GM19240 (cell line): Measurements from ENCODE around the gene TYK2.
A peak's percentile ranks its signal among the peaks of the same experiment; 100 is the strongest.
"Not testable (repeated sequence)": the region's sequence is repeated elsewhere in the genome, so short reads cannot be mapped to it uniquely, and the experiment has no call there.

Experiments
- DNase-seq: peaks from one replicate; pipeline ENCODE4 v3.0.0; 2011; ENCODE audit warnings: low spot score; ENCODE audit not compliant: insufficient read length

Gene TYK2

GRCh38 chr19:10377140-10377640 is 3.2 kb downstream of the TYK2 start:
- DNase-seq = not testable (repeated sequence)

DNA sequence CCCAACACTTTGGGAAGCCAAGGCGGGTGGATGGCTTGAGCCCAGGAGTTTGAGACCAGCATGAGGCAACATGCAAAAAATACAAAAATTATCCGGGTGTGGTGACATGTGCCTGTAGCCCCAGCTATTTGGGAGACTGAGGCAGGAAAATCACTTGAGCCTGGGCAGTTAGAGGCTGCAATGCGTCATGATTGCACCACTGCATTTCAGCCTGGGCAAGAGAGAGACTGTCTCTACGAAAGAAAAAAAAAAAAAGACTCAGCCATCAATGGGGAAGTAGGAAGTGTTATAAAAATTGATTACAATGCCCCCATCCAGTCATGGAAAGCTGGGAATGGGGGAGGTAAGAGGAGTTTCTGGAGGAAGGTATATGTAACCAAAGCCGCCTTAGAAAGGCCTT is 5.4 kb downstream of the TYK2 start:
- DNase-seq = no peak

- no peak for DNase-seq
Measured at GRCh38 chr19:10372690-10373089, 7.7 kb downstream of the TYK2 start.

- DNase-seq = no peak
Measured at GRCh38 chr19:10368101-10368803, 12.1 kb downstream of the TYK2 start.

DNA sequence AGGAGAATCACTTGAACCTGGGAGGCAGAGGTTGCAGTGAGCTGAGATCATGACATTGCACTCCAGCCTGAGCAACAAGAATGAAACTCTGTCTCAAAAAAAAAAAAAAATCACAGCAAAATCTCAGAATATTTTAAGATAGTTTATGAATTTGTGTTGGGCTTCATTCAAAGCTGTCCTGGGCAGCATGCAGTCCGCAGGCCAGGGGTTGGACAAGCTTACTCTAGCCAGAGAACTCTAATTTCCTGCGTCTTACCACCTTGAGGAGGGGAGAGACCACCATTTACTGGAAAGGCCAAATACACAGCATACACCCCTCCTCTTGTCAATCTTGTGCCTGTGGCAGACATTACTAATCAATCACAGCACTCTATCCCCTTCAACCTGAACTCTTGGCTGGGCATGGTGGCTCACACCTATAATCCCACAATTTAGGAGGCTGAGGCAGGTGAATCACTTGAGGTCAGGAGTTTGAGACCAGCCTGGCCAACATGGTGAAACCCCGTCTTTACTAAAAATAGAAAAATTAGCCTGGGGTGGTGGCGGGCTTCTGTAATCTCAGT is 13.3 kb downstream of the TYK2 start:
- DNase-seq = not testable (repeated sequence)

DNA sequence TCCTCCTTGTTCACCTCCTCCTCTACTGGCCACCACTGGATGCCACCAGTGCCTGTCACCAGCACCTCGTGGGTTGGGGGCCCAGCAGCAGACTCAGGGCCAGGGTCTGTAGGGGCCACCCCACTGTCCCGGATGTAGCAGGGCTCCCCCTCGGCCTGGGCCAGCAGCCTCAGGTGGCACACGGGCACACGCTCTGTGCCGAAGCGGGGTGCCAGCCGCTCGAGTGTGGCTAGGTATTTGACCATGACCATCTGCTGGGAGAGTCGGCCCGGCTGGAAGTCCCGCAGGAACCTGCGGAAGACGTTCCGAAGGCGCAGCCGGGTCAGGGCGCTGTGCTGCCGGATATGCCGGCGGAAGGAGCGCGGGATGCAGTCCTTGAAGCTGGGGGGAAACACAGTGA is 14.9 kb downstream of the TYK2 start:
- DNase-seq = no peak

DNA sequence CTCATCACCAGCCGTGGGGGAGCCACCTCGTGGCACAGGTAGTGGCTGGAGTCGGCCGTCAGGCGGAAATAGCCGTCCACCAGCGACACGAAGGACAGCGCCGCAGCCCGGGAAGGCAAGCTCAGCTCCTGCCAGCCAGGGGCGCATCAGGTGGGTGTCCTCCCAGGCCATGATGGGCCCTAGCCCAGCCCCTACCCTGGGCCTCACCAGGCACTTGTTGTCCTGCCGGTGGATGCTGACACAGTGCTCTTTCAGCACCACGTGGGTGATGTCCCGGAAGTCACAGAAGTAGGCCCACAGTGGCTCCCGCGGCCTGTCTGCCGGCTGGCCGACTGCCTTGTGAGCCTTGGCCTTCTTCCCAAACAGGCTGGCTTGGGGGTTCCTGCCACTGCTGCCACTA is 15.7 kb downstream of the TYK2 start:
- no peak for DNase-seq

DNA sequence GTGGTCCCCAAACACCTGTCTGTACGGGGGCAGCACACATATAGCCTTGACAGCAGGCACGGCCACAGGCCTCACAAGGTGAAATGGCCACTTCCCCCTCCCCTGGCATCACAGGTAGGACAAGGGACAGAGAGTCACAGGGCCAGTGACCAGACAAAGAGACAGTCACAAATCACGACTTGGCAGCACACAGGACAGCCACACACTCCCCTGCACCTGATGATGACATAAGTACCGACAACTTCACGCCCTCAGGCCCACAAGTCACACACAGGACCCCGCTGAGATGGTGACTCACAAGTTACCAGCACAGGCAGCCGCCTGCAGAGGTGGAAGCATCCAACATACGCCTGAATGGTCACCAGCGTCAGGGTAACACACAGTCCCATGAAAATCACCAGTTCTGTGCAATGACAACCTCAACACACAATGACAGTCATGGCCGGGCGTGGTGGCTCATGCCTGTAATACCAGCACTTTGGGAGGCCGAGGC is 16.5 kb downstream of the TYK2 start:
- DNase-seq = no peak

- DNase-seq = no peak
Measured at GRCh38 chr19:10362259-10362658, 18.1 kb downstream of the TYK2 start.

- no peak for DNase-seq
Measured at GRCh38 chr19:10361569-10362011, 18.8 kb downstream of the TYK2 start.

DNA sequence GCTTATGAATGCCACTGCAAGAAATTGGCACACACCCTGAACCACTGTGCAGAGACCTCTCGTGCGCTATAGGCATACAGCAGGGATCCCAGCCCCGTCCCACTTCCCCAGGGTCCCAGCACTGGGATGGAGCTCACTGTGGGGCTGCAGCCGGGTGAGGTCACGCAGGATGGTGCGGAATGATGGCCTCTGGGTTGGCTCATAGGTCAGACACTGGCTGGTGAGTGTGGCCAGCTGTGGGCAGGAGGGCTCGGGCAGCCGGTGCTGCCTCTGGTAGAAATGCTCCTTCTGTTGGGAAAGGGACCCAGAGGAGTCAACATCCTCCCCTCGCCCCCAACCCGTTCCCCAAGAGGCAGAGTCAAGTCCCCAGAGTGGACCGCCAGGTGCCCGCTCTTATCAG is 23.9 kb downstream of the TYK2 start:
- no peak for DNase-seq

GRCh38 chr19:10353793-10354391 is 26.5 kb downstream of the TYK2 start:
- no peak for DNase-seq

- no peak for DNase-seq
Measured at GRCh38 chr19:10352764-10353671, 27.4 kb downstream of the TYK2 start.

DNA sequence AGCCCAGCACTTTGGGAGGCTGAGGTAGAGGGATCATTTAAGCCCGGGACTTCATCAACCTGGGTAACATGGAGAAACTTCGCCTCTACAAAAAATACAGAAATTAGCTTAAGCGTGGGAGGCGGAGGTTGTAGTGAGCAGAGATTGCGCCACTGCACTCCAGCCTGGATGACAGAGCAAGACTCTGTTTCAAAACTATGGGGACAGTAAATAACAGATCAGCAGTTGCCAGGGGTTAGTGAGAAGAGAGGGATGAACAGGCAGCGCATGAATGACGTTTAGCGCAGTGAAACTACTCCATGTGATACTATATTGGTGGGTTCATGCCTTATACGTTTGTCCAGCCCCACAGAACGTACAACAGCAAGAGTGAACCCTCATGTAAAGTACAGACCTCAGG is 33.9 kb downstream of the TYK2 start:
- no peak for DNase-seq

- no peak for DNase-seq
Measured at GRCh38 chr19:10344780-10345179, 35.6 kb downstream of the TYK2 start.

DNA sequence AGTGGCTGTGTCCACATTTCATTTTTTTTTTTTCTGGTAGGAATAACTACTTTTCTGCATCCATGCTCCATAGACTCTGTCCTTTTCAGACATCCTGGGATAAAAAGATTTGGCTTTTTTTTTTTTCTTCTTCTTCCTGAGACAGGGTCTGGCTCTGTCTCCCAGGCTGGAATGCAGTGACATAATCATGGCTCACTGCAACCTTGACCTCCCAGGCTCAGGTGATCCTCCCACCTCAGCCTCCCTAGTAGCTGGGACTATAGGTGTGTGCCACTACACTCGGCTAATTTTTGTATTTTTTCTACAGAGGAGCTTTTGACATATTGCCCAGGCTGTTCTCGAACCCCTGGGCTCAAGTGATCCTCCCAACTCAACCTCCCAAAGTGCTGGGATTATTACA is 36.9 kb downstream of the TYK2 start:
- DNase-seq = no peak

GRCh38 chr19:10339977-10340376 is 40.4 kb downstream of the TYK2 start:
- no peak for DNase-seq

DNA sequence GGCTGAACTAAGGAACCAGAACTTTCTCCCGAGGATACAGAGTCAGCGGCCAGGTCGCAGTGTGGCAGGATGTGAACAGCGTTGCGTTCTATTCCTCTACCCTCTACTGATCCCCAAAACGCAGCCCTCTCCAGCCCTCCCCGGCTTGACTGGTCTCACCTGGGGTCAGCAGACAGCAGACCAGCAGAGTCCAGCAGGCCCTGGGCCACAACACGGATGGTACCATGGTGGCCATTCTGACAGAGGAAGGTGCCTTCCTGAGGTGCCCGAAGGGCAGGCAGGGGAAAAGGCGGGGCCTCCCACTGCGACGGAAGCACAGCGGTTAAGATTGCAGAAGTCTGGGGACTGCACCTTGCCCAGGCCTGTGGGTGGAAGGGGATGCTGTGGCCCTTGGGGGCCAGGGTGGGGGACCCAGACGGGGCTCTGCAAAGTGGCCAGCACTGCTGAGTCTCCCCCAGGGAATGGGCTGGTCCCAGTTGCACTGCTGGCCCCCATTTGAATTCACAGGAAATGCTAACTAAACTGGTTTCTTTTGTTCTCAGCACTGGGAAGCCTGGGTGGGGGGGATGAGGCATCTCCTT is 40.9 kb downstream of the TYK2 start, which contains the start of gene ICAM3:
ICAM3 (minus strand) TSS at position 245 of the 581 bp plus-strand sequence; CDS start at position 235, 10 bp downstream.
- peak; percentile 43 for DNase-seq

- no peak for DNase-seq
Measured at GRCh38 chr19:10338940-10339339, 41.4 kb downstream of the TYK2 start.

- not testable (repeated sequence) for DNase-seq
Measured at GRCh38 chr19:10336725-10337124, 43.6 kb downstream of the TYK2 start.
